ENCODE measurements around the gene CAMKMT. TPM values are rescaled to one million over a fixed set of nuclear protein-coding genes. Genes with fewer than 3 reads are reported as not detected.

Gene CAMKMT
- polyA plus RNA-seq, 3 donors: 4.7 to 7.8 (median 7.0) TPM

DNA sequence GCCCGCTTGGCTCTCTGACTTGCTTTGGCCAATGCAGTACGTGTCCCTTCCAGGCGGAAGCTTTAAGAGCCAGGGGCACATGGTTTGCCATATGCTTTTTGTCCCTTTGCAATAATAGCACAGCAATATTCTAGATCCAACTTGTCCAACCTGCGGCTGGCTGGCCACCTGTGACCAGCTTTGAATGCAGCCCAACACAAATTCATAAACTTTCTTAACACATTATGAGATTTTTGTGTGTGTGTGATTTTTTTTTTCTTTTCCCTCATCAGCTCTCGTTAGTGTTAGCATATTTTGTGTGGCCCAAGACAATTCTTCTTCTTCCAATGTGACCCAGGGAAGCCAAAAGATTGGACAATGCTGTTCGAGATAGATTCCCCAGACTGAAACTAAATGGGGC lies 460.4 kb downstream of the CAMKMT start:
- no peak for DNase-seq
- Histone ChIP-seq H3K36me3 (replicated peaks in 1 of 2; ENCODE audit: control insufficient read depth in 1 of 2, insufficient read depth in 2 of 2, low read length in 2 of 2) (no peaks in the 10 kb centered on the region), H2AFZ (ENCODE audit: insufficient read depth, low read depth, low read length, poor library complexity, severe bottlenecking) (no peak overlapping the region), H3K27me3 (ENCODE audit: control insufficient read depth in 2 of 2, insufficient read depth in 2 of 2, low read length in 2 of 2) (peaks cover 0 to 5% of the 10 kb centered on the region in 2 donors), H3K79me2 (ENCODE audit: insufficient read depth, low read length) (no peaks in the 10 kb centered on the region), H3K4me1 (ENCODE audit: control insufficient read depth in 1 of 2, insufficient read depth in 2 of 2, low read length in 2 of 2) (no peaks in the 10 kb centered on the region), H3K9ac (ENCODE audit: insufficient read depth, low read length, poor library complexity, severe bottlenecking) (no peak overlapping the region), H3K27ac (ENCODE audit: low read depth in 1 of 2, low read length in 2 of 2) (no peak overlapping the region), H4K20me1 (ENCODE audit: insufficient read depth, low read length) (no peaks in the 10 kb centered on the region), H3K4me2 (replicated peaks; ENCODE audit: extremely low read depth, low read length, poor library complexity, severe bottlenecking) (no peak overlapping the region), H3K4me3 (replicated peaks in 1 of 3; ENCODE audit: low read depth in 2 of 3, low read length in 3 of 3) (no peak overlapping the region), H3K9me3 (replicated peaks in 1 of 2; ENCODE audit: control insufficient read depth in 1 of 2, insufficient read depth in 1 of 2, low read length in 2 of 2) (no peaks in the 10 kb centered on the region)
- 94% methylated on average over 3 of the region's 6 CpGs for WGBS (ENCODE audit: insufficient coverage)
- TF ChIP-seq, protein P1, sequence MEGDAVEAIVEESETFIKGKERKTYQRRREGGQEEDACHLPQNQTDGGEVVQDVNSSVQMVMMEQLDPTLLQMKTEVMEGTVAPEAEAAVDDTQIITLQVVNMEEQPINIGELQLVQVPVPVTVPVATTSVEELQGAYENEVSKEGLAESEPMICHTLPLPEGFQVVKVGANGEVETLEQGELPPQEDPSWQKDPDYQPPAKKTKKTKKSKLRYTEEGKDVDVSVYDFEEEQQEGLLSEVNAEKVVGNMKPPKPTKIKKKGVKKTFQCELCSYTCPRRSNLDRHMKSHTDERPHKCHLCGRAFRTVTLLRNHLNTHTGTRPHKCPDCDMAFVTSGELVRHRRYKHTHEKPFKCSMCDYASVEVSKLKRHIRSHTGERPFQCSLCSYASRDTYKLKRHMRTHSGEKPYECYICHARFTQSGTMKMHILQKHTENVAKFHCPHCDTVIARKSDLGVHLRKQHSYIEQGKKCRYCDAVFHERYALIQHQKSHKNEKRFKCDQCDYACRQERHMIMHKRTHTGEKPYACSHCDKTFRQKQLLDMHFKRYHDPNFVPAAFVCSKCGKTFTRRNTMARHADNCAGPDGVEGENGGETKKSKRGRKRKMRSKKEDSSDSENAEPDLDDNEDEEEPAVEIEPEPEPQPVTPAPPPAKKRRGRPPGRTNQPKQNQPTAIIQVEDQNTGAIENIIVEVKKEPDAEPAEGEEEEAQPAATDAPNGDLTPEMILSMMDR (IDR thresholded peaks at IDR 0.05): no peak
- Mint-ChIP-seq H3K36me3 (no peaks in the 10 kb centered on the region), H3K27ac (no peak overlapping the region), H3K9me3 (peaks cover 0 to 1% (median 0%) of the 10 kb centered on the region in 7 donors), H3K4me1 (no peaks in the 10 kb centered on the region), H3K4me3 (no peak overlapping the region), H3K27me3 (ENCODE audit: low read depth in 3 of 3) (peaks cover 4 to 25% (median 18%) of the 10 kb centered on the region in 3 donors)
- intact Hi-C loops (cut with micrococcal nuclease): no loop called here

Other genes with a start within 250 kb of the CAMKMT start
- gene PPM1B, start 193.1 kb upstream of the CAMKMT start, polyA plus RNA-seq: 10 to 100 TPM; 17.7 to 34.6 (median 24.9) TPM
- under 1 TPM in 1 of 3 donors, not detected in 2; 0.08 TPM for gene SLC3A1, start 86.5 kb upstream of the CAMKMT start, polyA plus RNA-seq
- gene PREPL, start 453 bp upstream of the CAMKMT start, polyA plus RNA-seq: 10 to 100 TPM in 1 of 3 donors, 1 to 10 TPM in 2; 2.6 to 10.8 (median 8.0) TPM